GM21529 (cell line): Measurements from ENCODE around the gene SPDYE1.
"Not testable (repeated sequence)": the region's sequence is repeated elsewhere in the genome, so short reads cannot be mapped to it uniquely, and the experiment has no call there.

ENCODE experiments used
- ATAC-seq: cut with Tn5 transposase; IDR thresholded peaks from one replicate; pipeline ENCODE4 v1.9.1; 2021; ENCODE audit not compliant: unreplicated experiment

SPDYE1 gene

GRCh38 chr7:43990829-43991228 lies 6.9 kb upstream of the SPDYE1 start:
- ATAC-seq, result not testable (repeated sequence)

- peak; percentile 93 for ATAC-seq
Measured at GRCh38 chr7:43992896-43993295, 4.8 kb upstream of the SPDYE1 start.

GRCh38 chr7:43994681-43995080 lies 3.0 kb upstream of the SPDYE1 start:
- ATAC-seq, result not testable (repeated sequence)

GRCh38 chr7:44012081-44012480 lies 14.4 kb downstream of the SPDYE1 start:
- not testable (repeated sequence) for ATAC-seq

GRCh38 chr7:44015090-44015489 lies 17.4 kb downstream of the SPDYE1 start:
- not testable (repeated sequence) for ATAC-seq

- peak; percentile 93 for ATAC-seq
Measured at GRCh38 chr7:44018857-44019807, 21.4 kb downstream of the SPDYE1 start.

GRCh38 chr7:44019825-44020224 lies 22.1 kb downstream of the SPDYE1 start:
- not testable (repeated sequence) for ATAC-seq

GRCh38 chr7:44022069-44022468 lies 24.4 kb downstream of the SPDYE1 start:
- not testable (repeated sequence) for ATAC-seq

GRCh38 chr7:44022796-44023467 lies 25.2 kb downstream of the SPDYE1 start:
- ATAC-seq, result not testable (repeated sequence)

GRCh38 chr7:44029433-44029832 lies 31.7 kb downstream of the SPDYE1 start:
- not testable (repeated sequence) for ATAC-seq

- not testable (repeated sequence) for ATAC-seq
Measured at GRCh38 chr7:44030029-44030428, 32.3 kb downstream of the SPDYE1 start.

GRCh38 chr7:44031319-44031718 lies 33.6 kb downstream of the SPDYE1 start:
- ATAC-seq, result not testable (repeated sequence)

GRCh38 chr7:44032031-44032430 lies 34.3 kb downstream of the SPDYE1 start:
- not testable (repeated sequence) for ATAC-seq

- not testable (repeated sequence) for ATAC-seq
Measured at GRCh38 chr7:44033971-44034844, 36.5 kb downstream of the SPDYE1 start.

- not testable (repeated sequence) for ATAC-seq
Measured at GRCh38 chr7:44036364-44036763, 38.7 kb downstream of the SPDYE1 start.

GRCh38 chr7:44037951-44038350 lies 40.3 kb downstream of the SPDYE1 start:
- ATAC-seq, result not testable (repeated sequence)

GRCh38 chr7:44038553-44038952 lies 40.9 kb downstream of the SPDYE1 start:
- not testable (repeated sequence) for ATAC-seq

- peak; percentile 68 for ATAC-seq
Measured at GRCh38 chr7:44038961-44039558, 41.4 kb downstream of the SPDYE1 start.

GRCh38 chr7:44039800-44040492 lies 42.2 kb downstream of the SPDYE1 start:
- peak; percentile 6 for ATAC-seq

- ATAC-seq, result peak; percentile 38
Measured at GRCh38 chr7:44040493-44040891, 42.8 kb downstream of the SPDYE1 start.
